GM21737 (cell line): ENCODE measurements around the gene LY6G6D.

Source experiments
- ATAC-seq: cut with Tn5 transposase; IDR thresholded peaks from one replicate; pipeline ENCODE4 v1.9.1; 2021; ENCODE audit warnings: mild to moderate bottlenecking, moderate library complexity; ENCODE audit not compliant: unreplicated experiment

LY6G6D gene

DNA sequence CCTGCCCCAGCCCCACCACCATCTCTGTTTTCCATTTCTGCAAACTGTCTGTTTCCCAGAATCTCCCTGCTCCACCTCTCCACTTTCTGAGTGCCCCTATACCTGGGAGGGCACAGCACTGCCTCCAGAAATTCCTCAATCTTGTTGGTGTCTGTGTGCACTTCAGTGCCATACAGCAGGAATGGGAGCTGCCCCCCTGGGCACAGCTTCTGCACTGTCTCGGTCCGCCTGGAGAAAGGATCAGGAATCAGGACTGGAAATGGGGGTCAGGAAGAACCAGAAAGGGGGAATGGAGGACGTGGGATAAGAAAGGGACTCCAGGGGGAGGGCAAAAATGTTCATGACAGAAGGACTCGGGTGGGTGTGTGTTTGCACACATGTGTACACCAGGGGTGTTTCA, 18.6 kb downstream of the LY6G6D start:
- ATAC-seq = no peak

DNA sequence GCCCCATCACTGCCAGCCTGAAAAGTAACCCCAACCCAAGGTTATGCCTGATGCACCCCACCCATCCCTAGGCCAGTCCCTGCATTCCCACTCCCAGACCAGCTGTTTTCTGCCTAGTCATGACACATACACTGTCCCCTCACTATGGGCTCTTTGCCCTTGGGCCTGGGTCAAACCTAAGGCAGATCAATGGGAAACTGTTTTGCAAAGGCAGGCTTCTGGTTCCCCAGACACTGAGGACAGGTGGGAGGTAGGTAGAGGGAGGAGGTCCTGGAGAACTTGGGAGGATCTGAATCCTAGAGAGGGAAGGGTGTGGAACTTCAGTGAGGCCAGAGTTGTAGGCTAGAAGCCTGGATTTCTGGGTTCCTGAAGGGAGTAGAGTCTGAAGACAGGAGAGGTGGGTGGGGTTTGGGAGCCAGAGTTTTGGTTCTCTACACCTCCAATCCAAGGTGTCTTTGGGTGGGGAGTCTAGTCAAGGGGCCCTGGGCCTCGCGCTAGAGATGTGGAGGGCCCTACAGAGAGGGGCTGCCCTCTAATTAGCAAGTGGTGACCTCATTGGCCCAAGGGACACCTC, 19.2 kb downstream of the LY6G6D start:
- ATAC-seq = no peak

DNA sequence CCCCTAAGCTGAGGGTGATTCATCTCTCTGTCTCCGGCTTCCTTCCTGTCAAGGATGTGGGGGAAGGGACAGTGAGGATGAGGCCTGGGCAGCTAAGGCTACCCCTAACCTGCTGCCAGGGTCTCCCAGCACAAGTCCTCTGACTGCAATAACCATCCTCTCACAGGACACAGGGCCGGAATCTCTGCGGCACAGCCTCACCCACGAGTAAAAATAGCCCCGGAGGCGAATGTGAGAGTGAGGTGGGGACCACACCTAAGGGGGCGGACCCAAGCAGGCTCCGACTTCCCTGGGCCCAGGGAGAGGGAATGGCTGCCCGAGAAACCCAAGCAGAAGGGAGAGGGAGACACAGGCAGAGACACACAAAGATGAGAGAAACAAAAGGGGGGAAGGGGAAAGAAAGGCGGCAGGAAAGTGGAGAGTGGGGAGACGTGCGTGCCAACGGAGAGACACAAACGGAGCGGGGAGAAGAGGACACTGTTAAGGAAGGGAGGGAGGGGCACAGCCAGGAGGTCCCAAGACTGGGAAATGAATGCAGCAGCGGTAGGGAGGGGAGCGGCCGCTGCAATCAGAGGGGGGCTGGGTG, 19.8 kb downstream of the LY6G6D start:
- ATAC-seq = no peak

DNA sequence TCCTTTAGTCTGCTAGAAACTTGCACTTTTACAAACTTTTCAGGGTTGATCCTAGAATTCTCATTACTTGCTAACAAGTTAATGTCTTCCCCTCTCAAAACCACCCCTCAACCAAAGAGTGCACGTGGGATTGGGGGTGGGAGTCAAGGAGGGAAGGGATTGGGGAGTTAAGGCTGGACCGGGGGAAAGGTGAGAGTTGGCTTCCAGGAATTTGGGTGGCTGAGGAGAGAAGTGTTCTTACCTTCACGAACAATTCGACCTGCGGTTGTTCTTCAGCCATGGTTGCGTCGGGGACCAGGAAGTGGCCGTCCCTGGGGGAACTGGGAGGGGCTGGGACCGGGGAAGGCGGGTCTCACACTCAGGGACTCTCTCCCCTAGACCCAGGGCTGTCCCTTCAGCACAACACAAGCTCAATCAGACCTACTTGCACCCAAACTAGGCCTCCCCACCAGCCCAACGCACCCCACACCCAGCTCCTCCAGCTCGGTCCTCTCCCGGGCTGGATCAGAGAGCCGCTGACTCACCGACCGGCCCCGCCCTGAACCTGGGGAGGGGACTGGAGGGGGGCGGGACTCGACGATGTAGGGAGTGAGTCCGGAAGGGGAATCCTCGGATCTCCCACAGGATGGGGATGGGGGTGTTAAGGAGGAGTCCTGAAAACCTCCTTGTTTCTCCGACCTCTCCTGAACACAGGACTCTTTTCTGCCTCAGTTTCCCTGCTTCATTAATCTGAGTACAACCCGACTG, 21.0 kb downstream of the LY6G6D start, which contains the start of gene CLIC1:
Gene CLIC1, minus strand, starts transcription at position 510 of the 747 bp plus-strand sequence. Its CDS starts 230 bp downstream, at position 280.
- peak; percentile 21 for ATAC-seq

DNA sequence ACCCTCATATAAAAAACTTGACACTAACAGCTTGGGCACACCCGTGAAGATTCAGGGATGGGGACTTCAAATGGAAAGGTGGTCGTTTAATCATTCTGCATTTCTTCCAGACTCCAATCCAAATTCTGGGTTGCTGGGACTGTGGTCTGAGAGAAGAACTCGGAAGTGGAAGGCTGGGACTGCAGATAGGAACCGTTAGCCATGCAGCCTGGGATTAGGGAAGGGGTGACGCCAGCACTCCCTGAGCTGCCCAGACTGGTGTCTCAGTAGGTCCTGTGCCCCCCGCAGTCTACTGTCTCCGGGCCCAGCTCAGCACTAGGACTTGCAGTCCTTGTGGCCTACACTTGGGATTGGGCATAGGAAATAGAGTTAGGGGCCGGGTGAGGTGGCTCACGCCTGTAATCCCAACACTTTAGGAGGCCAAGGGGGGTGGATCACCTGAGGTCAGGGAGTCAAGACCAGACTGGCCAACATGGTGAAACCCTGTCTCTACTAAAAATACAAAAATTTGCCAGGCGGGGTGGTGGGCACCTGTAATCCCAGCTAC, 21.7 kb downstream of the LY6G6D start:
- no peak for ATAC-seq

DNA sequence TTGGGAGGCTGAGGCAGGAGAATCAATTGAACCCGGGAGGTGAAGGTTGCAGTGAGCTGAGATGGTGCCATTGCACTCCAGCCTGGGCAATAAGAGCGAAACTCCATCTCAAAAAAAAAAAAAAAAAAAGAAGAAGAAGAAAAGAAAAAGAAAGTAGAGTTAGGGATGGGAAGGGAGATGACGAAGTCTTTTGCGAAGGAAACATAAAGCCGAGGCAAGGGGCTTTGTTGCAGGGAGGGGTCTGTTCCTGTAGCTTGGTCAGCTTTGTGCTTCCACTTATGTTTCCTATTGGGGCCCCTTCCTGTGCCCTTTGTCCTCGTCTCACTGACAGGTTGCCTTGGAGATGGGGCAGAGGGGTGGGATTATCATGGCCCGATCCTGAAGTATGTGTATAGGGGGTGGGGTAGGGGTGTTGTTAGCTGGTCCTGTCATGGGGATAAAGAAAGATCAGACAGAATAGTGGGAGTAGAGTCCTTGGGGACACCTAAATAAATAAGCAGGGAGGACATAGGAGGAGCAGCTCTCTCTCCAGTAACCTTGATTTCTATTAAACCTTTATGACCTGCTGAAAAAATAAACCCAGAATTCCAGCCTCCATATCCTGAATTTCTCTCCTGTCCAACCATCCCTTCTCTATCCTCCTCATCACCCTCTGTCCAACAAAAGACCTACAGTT, 22.3 kb downstream of the LY6G6D start:
- ATAC-seq = no peak

DNA sequence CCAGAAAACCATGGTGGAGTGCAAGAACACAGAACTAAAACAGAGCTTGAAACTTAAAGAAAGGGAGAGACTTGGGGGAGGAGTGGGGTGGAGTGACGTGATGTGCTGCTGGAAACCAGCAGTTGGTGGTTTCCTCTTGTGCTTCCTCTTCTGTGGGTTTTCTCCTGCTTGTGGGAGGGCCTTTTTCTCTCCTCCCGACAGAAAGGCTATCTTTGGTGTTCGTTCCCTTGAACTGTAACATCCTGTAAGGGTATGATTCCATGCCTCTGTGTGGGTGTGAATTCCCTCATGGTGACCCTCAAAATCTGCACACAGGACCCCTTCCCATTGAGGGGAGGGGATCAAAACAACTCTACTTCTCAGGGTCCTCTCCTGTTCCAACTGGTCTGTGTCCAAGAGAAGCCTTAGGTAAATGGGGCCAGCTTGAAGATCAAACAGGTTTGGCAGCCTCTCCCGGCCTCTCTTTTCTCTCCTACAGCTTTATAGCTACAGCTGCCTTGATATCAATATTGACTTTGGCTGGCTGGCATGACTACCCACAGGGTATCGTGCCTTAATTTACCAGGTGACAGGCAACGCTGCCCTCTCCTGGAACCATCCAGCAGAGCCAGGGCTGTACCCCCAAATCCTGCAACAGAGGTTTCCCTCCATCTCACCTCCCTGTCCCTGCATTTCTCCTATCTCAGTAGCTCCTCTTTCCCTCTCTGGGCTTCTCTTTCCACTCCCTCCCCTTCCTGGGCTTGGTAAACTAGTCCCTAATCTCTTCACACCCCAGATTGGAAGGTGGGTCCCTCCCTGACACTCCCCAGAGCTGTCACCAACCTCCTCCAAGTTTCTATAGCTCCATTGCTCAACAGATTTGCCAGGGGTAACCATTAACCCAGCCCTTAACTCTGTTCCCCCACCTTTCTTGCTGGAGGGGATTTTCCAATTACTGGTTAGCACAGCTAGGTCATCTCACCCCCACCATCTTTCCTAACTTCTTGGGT, 23.1 kb downstream of the LY6G6D start:
- no peak for ATAC-seq

DNA sequence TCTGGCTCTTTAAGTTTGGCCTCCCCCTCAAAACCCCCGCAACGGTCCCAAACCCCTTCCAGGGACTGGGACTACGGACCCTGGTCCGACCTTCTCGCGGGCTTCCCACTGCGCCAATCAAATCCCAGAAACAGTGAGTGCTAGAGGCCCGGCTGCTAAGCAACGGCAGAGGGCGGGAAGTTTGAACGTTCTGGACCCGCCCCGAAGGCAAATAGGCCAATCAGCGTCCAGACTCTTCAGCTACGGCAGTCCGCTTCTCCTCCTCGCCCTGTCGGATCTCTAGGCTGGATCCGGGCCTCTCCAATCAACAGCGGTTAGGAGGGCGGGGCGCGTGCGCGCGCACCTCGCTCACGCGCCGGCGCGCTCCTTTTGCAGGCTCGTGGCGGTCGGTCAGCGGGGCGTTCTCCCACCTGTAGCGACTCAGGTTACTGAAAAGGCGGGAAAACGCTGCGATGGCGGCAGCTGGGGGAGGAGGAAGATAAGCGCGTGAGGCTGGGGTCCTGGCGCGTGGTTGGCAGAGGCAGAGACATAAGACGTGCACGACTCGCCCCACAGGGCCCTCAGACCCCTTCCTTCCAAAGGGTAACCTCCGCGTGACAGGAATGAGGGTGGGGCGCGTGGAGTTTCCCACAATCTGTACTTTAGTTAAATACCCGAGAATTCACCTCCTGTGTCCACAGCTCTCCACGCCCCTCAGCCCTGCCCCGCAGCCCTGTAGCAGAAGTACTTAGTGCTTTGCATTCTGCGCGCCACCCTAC, 24.7 kb downstream of the LY6G6D start, which contains the start of gene MSH5:
Gene MSH5, plus strand, starts transcription at position 367 of the 758 bp plus-strand sequence. CDS start 462 bp downstream, outside the sequence.
- ATAC-seq = peak; percentile 64

DNA sequence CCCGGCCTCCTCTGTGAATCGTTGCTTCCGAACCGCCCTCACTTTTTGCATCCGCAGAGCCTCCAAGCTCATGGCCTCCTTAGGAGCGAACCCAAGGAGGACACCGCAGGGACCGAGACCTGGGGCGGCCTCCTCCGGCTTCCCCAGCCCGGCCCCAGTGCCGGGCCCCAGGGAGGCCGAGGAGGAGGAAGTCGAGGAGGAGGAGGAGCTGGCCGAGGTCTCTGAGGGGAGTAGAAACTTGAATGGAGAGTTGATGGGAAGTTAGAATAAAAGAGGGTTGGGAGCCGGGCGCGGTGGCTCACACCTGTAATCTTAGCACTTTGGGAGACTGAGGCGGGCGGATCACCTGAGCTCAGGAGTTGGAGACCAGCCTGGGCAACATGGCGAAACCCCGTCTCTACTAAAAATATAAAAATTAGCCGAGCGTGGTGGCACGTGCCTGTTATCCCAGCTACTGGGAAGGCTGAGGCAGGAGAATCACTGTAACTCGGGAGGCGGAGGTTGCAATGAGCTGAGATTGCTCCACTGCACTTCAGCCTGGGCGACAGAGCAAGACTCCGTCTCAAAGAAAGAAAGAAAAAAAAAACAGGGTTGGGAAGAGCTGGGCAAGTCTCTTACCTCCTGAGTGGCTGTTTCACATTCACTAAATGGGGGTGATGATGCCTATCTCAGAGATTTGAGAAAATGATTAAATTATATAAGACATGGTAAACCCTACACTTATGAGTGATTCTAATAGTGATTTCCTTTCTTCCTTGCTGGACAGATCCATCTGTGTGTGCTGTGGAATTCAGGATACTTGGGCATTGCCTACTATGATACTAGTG, 25.5 kb downstream of the LY6G6D start:
- ATAC-seq = no peak

DNA sequence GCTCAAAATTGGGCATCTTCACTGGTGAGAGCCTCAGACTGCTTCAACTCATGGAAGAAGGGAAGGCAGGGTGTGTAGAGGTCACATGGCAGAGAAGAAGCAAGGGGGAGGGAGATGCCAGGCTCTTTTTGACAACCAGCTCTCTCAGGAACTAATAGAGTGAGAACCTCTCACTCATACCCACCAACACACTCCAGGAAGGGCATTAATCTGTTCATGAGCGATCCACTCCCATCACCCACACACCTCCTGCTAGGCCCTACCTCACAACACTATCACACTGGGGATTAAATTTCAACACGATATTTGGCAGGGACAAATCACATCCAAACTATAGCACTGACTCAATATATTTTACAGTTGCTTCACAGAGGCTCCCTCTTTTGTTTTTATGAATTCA, 26.7 kb downstream of the LY6G6D start:
- ATAC-seq = no peak

DNA sequence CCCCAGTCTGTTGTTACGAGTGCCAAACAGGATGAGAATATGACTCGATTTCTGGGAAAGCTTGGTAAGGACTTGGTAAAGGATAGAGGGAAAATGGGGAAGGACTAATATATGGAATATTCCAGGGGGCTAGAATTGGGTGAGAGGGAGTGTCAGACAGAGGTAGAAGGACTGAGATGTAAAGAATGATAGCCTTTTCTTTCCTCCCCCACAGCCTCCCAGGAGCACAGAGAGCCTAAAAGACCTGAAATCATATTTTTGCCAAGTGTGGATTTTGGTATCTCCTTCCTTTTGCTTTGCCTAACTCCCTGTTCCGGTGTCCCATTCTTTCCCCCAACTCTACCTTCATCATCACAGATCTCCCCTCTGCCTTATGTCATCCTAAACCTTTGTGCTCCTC, 27.7 kb downstream of the LY6G6D start:
- no peak for ATAC-seq

DNA sequence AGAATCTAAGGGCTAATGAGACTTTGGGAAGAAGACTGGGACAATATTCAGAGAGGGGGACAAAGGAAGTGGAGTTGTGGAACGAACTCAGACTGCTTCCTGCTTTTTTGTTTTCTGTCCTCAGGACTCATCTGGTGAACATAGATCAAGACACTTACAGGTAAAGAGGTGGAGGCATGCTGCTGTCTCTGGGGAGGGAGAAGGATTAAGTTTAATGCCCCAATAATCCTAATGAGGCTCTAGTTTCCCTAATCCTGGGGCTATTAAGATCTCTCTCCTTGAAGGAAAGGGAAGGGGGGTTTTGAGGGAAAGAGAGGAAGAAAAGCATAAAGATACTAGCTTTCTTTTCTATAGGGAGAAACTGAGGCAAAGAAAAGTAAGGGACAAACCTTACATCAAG, 29.3 kb downstream of the LY6G6D start:
- no peak for ATAC-seq

DNA sequence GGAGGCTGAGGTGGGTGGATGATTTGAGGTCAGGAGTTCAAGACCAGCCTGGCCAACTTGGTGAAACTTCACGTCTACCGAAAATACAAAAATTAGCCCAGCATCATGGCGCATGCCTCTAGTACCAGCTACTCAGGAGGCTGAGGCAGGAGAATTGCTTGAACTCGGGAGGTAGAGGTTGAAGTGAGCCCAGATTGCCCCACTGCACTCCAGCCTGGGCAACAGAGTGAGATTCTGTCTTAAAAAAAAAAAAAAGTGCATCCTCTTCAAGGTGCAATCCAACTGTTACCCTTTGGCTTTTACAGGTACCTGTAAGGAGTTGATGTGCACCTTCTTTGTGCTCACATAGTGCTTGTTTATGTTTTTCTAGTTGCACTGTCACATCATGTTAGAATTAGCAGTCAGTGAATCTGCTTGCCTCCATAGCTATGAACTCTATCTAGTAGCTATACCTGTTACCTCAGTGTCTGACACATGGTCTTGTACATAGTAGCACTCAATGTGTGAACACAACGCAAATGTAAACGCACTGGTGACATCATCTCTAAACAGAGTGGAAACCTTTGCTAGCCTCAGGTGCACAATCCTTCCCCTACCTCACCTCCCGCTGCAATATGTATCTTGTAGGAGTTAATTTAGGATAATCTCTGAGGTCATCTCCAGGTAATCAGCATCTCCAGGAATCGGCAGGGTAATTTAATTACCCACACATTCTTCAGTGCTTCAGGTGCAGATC, 34.3 kb downstream of the LY6G6D start:
- ATAC-seq = no peak

DNA sequence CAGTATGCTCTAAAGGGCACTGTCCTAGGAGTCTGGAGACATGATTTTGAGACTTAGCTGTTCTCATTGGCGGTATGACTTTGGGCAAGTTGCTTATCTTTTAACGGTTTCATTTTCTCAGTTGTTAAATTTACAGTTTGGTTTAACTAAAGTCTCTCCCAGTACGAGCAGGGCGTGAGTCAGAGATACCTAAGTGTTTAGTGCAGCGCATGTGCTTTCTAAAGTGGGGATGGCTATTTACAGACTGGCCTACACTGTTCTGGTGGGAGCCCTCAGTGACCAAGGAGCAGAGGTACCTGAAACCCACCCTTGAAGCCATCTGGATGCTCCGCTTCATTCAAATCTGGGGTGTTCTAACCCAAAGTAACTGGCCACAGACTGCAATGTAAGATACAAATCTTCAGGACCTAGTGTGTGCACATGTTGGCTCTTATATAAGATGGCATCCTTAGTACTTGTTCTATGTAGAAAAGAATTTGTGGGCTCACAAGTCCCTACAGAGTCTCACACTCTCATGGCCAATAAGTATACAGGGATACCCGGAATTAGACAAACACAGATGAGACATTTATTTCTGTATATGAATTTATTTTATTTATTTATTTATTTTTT, 35.4 kb downstream of the LY6G6D start:
- no peak for ATAC-seq

DNA sequence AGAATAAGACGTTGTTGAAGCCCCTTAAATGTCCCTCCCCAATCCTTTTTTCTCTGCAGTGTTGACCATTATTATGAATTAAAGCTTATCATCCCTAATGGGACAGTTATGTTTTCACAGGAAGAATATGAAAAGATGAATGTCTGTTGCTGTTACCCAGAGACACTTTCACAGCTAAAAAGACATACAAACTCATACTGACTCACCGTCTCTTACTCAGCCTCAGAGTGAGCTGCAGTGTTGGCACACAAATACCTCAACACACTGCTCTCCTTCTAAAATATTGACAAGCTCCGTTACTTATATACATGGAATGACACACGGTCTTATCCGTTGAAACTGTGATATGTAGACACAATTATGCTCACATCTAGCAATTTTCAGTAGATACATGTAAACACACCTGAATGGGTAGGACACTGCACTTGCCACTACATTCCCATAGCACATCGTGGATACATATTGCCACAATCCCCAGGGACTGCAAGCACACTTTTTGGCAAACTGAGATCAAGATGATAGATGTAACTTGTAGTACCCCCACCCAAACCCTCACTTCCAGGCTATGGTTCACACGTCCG, 37.7 kb downstream of the LY6G6D start:
- ATAC-seq = no peak

DNA sequence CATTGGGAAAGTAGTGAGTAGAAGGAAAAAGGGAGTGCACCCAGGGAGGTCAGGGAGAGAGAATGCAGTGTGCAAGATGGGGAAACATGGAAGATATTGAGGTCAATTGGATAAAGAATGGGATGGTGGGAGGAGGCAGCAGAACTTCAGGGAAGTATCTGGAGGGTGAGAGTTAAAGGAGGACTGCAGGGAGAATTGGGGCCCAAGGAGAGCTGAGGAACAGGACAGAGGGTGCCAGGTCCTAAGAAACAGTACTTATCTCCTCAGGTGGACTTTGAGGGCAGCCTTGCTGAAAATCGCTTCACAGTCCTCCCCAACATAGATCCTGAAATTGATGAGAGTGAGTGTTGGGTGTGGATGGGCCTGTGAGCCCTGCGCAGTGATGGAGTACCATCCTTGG, 43.1 kb downstream of the LY6G6D start:
- ATAC-seq = no peak

DNA sequence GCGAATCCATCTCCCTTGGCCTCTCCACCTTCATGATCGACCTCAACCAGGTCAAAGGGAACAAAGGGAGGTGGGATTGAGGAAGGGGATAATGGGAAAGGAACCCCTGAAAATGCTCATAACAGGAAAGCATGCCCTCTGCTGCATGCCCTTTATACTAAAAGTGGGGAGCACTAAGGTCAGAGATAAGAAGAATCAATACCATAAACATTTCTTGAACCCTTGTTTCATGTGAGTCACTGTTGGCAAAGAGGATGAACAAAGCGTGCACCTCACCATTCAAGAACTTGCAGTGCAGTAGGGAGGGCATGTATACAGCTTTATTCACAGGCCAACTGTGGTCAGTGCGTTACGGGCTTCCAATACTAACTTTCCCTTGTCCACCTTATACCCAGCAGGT, 45.6 kb downstream of the LY6G6D start:
- ATAC-seq = no peak
